SK-N-SH treated with all-trans-retinoic acid at 6 μM for 48 hours (cell line): ENCODE results near the gene WFIKKN2.

ENCODE experiments used
- ATAC-seq: fragments of 200-7000 bp; cut with Tn5 transposase; 3 replicates; pipeline ENCODE4 v1.9.1; 2020; ENCODE audit warnings: mild to moderate bottlenecking, moderate library complexity
- ARNTL ChIP-seq: fragments of 450-650 bp; formaldehyde crosslinking; IDR thresholded peaks from 2 replicates; pipeline ENCODE4 v1.5.0; 2020; ENCODE audit warnings: low read depth, mild to moderate bottlenecking, moderate library complexity, borderline replicate concordance
- BACH2 ChIP-seq: fragments of 250-450 bp; sonication (Bioruptor Pico); IDR thresholded peaks from 2 replicates; pipeline ENCODE4 v1.9.0; 2021; ENCODE audit warnings: mild to moderate bottlenecking, borderline replicate concordance
- CSDC2 ChIP-seq: fragments of 250-450 bp; sonication (Bioruptor Pico); IDR thresholded peaks from 2 replicates; pipeline ENCODE4 v1.5.0; 2020; ENCODE audit warnings: mild to moderate bottlenecking, moderate library complexity
- CSRNP3 ChIP-seq: fragments of 250-450 bp; sonication (Bioruptor Pico); IDR thresholded peaks from 2 replicates; pipeline ENCODE4 v1.5.1; 2021; ENCODE audit warnings: mild to moderate bottlenecking, moderate library complexity
- ESRRG ChIP-seq: fragments of 250-450 bp; sonication (Bioruptor Pico); IDR thresholded peaks from 2 replicates; pipeline ENCODE4 v1.6.1; 2021; ENCODE audit warnings: mild to moderate bottlenecking
- GLIS3 ChIP-seq: fragments of 250-450 bp; sonication (Bioruptor Pico); IDR thresholded peaks from 2 replicates; pipeline ENCODE4 v1.5.0; 2020; ENCODE audit warnings: mild to moderate bottlenecking, moderate library complexity
- ISL1 ChIP-seq: fragments of 250-450 bp; sonication (Bioruptor Pico); IDR thresholded peaks from 2 replicates; pipeline ENCODE4 v2.1.2; 2022; ENCODE audit warnings: mild to moderate bottlenecking, moderate library complexity
- OSR1 ChIP-seq: fragments of 250-450 bp; sonication (Bioruptor Pico); IDR thresholded peaks from 2 replicates; pipeline ENCODE4 v1.8.0; 2022; ENCODE audit warnings: moderate library complexity, mild to moderate bottlenecking, inconsistent platforms
- PATZ1 ChIP-seq: fragments of 250-450 bp; sonication (Bioruptor Pico); IDR thresholded peaks from 2 replicates; pipeline ENCODE4 v1.8.0; 2020; ENCODE audit warnings: mild to moderate bottlenecking, moderate library complexity, borderline replicate concordance
- POU6F1 ChIP-seq: fragments of 250-450 bp; sonication (Bioruptor Pico); IDR thresholded peaks from 2 replicates; pipeline ENCODE4 v1.8.0; 2021; ENCODE audit warnings: low read depth, mild to moderate bottlenecking, moderate library complexity, borderline replicate concordance
- PPARA ChIP-seq: fragments of 250-450 bp; sonication (Bioruptor Pico); IDR thresholded peaks from 2 replicates; pipeline ENCODE4 v1.5.0; 2020; ENCODE audit warnings: mild to moderate bottlenecking, borderline replicate concordance
- RARB ChIP-seq: fragments of 250-450 bp; sonication (Bioruptor Pico); IDR thresholded peaks from 2 replicates; pipeline ENCODE4 v1.8.0; 2021; ENCODE audit warnings: mild to moderate bottlenecking, moderate library complexity
- SNAI2 ChIP-seq: fragments of 250-450 bp; sonication (Bioruptor Pico); IDR thresholded peaks from 2 replicates; pipeline ENCODE4 v1.5.0; 2020; ENCODE audit warnings: mild to moderate bottlenecking, moderate library complexity
- ZC3H10 ChIP-seq: fragments of 250-450 bp; sonication (Bioruptor Pico); IDR thresholded peaks from 2 replicates; pipeline ENCODE4 v1.5.1; 2021; ENCODE audit warnings: mild to moderate bottlenecking, moderate library complexity
- ZFP3 ChIP-seq: fragments of 250-450 bp; sonication (Bioruptor Pico); IDR thresholded peaks from 2 replicates; pipeline ENCODE4 v1.5.0; 2020; ENCODE audit warnings: mild to moderate bottlenecking, moderate library complexity
- ZFP30 ChIP-seq: fragments of 450-650 bp; formaldehyde crosslinking; IDR thresholded peaks from 2 replicates; pipeline ENCODE4 v1.5.0; 2022; ENCODE audit warnings: mild to moderate bottlenecking, moderate library complexity
- ZNF565 ChIP-seq: fragments of 450-650 bp; formaldehyde crosslinking; conservative IDR thresholded peaks from 2 replicates; pipeline ENCODE4 v1.5.0; 2020; ENCODE audit warnings: low read depth, mild to moderate bottlenecking, moderate library complexity
- ZNF70 ChIP-seq: fragments of 450-650 bp; formaldehyde crosslinking; IDR thresholded peaks from 2 replicates; pipeline ENCODE4 v1.5.0; 2020; ENCODE audit warnings: mild to moderate bottlenecking, moderate library complexity
- ZNF8 ChIP-seq: fragments of 450-650 bp; formaldehyde crosslinking; IDR thresholded peaks from 2 replicates; pipeline ENCODE4 v1.5.0; 2020; ENCODE audit warnings: mild to moderate bottlenecking, moderate library complexity
- TF ChIP-seq, protein P1 (sequence below): fragments of 250-450 bp; sonication (Bioruptor Pico); IDR thresholded peaks from 2 replicates; pipeline ENCODE4 v1.5.1; 2020; ENCODE audit warnings: low read depth, mild to moderate bottlenecking, moderate library complexity
- TF ChIP-seq, protein P2 (sequence below): fragments of 250-450 bp; sonication (Bioruptor Pico); IDR thresholded peaks from 2 replicates; pipeline ENCODE4 v1.5.0; 2020; ENCODE audit warnings: mild to moderate bottlenecking, moderate library complexity

Gene WFIKKN2

DNA sequence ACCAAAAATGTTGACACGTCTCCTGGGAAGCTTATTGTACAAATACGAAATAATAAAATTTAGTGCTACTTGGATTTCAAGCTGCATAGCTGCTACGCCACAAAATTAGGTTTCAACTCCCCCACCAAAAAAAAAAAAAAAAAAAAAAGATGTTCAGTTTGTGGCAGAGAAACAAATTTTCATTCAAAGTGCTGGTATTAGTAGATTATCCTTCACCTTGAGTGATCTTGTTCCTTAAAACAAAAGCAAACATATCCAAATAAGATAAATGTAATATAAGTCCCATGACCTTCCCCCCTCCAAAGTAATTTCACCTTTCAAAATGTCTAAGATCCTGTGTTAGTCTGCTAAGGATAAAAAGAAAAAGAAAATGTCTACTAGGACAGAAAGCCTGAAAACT, 28.5 kb downstream of the WFIKKN2 start:
- TF ChIP-seq CSRNP3 (CRISPR knock-in tag) (no peak), OSR1 (CRISPR knock-in tag) (no peak), PATZ1 (CRISPR knock-in tag) (no peak), GLIS3 (CRISPR knock-in tag) (no peak), ESRRG (no peak), ZNF565 (no peak), BACH2 (CRISPR knock-in tag) (no peak), ZC3H10 (CRISPR knock-in tag) (no peak)

GRCh38 chr17:50864747-50865059, 29.3 kb downstream of the WFIKKN2 start:
- ATAC-seq, result no peak
- no peak for TF ChIP-seq CSDC2 (CRISPR knock-in tag)

More for the DNA sequence above, 28.5 kb downstream of the WFIKKN2 start:
- no peak for ATAC-seq

GRCh38 chr17:50865060-50865867, 29.9 kb downstream of the WFIKKN2 start:
- TF ChIP-seq SNAI2 (CRISPR knock-in tag) (no peak), ARNTL (CRISPR knock-in tag) (no peak), CSRNP3 (CRISPR knock-in tag) (no peak), PATZ1 (CRISPR knock-in tag) (peak; percentile 47; the same call in 1 of the 2 replicates), ZC3H10 (CRISPR knock-in tag) (no peak), RARB (CRISPR knock-in tag) (no peak), ZFP3 (CRISPR knock-in tag) (no peak)
- TF ChIP-seq, protein P1, sequence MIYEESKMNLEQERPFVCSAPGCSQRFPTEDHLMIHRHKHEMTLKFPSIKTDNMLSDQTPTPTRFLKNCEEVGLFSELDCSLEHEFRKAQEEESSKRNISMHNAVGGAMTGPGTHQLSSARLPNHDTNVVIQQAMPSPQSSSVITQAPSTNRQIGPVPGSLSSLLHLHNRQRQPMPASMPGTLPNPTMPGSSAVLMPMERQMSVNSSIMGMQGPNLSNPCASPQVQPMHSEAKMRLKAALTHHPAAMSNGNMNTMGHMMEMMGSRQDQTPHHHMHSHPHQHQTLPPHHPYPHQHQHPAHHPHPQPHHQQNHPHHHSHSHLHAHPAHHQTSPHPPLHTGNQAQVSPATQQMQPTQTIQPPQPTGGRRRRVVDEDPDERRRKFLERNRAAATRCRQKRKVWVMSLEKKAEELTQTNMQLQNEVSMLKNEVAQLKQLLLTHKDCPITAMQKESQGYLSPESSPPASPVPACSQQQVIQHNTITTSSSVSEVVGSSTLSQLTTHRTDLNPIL, result no peak
- TF ChIP-seq, all 23 proteins: peak for 1
- ATAC-seq, result peak; percentile 1; the same call in 1 of the 3 replicates

DNA sequence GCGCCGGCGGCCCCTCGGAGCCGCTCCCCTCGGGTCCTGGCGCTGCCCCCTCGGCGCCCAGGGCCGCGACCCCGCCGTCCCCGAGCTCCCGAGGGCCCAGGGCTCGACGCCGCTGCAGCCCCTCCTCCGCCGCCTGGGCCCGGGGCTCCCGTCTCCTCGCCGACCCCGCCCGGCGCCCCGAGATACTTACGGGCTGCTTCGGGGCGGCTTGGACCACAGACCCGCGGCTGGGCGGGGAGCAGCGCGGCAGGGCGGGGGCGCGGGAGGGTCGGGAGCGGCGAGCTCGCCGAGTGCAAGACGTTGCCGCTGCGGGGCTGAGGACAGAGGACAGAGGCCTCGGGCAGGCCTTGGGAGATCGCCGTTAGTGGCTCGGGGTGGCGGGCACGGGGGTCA, 30.5 kb downstream of the WFIKKN2 start:
- no peak; the same call in 1 of the 3 replicates for ATAC-seq
- TF ChIP-seq, protein P1, result no peak
- TF ChIP-seq, protein P2, sequence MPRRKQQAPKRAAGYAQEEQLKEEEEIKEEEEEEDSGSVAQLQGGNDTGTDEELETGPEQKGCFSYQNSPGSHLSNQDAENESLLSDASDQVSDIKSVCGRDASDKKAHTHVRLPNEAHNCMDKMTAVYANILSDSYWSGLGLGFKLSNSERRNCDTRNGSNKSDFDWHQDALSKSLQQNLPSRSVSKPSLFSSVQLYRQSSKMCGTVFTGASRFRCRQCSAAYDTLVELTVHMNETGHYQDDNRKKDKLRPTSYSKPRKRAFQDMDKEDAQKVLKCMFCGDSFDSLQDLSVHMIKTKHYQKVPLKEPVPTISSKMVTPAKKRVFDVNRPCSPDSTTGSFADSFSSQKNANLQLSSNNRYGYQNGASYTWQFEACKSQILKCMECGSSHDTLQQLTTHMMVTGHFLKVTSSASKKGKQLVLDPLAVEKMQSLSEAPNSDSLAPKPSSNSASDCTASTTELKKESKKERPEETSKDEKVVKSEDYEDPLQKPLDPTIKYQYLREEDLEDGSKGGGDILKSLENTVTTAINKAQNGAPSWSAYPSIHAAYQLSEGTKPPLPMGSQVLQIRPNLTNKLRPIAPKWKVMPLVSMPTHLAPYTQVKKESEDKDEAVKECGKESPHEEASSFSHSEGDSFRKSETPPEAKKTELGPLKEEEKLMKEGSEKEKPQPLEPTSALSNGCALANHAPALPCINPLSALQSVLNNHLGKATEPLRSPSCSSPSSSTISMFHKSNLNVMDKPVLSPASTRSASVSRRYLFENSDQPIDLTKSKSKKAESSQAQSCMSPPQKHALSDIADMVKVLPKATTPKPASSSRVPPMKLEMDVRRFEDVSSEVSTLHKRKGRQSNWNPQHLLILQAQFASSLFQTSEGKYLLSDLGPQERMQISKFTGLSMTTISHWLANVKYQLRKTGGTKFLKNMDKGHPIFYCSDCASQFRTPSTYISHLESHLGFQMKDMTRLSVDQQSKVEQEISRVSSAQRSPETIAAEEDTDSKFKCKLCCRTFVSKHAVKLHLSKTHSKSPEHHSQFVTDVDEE (CRISPR knock-in tag), result no peak
- no peak for TF ChIP-seq ISL1
- TF ChIP-seq PPARA (CRISPR knock-in tag), result no peak
- no peak for TF ChIP-seq ZFP30 (CRISPR knock-in tag)
- TF ChIP-seq POU6F1 (CRISPR knock-in tag), result no peak
- TF ChIP-seq ZNF8 (CRISPR knock-in tag), result no peak
- TF ChIP-seq ESRRG, result no peak
- no peak for TF ChIP-seq BACH2 (CRISPR knock-in tag)
- TF ChIP-seq SNAI2 (CRISPR knock-in tag), result no peak
- no peak for TF ChIP-seq RARB (CRISPR knock-in tag)
- TF ChIP-seq GLIS3 (CRISPR knock-in tag), result no peak
- no peak for TF ChIP-seq ZNF70 (CRISPR knock-in tag)
